ENCODE data around the gene C3orf33.

DNA sequence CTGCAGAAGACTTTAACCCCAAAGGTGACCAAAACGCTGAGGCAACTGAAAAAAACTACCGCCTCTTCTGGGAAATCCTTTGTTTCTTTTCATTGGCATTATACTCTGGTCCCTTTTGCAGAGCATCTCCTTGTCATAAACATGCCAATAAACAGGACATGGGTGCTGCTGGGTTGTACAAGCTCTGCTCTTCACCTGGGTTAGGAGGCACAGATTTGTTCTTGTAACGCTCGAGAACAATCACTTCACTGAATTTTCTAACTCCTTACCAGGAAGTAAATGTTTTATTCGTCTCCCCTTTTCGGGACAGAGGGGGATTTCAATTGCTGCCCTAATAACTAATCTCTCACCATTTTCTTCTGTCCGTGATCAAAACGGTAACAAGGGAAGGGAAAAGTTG, 62.5 kb downstream of the C3orf33 start:
- no peak for TF ChIP-seq POLR2A (IDR thresholded peaks at IDR 0.05)
- TF ChIP-seq, protein P1, sequence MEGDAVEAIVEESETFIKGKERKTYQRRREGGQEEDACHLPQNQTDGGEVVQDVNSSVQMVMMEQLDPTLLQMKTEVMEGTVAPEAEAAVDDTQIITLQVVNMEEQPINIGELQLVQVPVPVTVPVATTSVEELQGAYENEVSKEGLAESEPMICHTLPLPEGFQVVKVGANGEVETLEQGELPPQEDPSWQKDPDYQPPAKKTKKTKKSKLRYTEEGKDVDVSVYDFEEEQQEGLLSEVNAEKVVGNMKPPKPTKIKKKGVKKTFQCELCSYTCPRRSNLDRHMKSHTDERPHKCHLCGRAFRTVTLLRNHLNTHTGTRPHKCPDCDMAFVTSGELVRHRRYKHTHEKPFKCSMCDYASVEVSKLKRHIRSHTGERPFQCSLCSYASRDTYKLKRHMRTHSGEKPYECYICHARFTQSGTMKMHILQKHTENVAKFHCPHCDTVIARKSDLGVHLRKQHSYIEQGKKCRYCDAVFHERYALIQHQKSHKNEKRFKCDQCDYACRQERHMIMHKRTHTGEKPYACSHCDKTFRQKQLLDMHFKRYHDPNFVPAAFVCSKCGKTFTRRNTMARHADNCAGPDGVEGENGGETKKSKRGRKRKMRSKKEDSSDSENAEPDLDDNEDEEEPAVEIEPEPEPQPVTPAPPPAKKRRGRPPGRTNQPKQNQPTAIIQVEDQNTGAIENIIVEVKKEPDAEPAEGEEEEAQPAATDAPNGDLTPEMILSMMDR (IDR thresholded peaks at IDR 0.05) = no peak
- TF ChIP-seq POLR2AphosphoS5 (IDR thresholded peaks at IDR 0.05) = no peak

Measured in breast epithelium (tissue), 3 donors.